Vagina (tissue), 2 donors: ENCODE results near the gene SYCP2. TPM values are rescaled to one million over a fixed set of nuclear protein-coding genes. Genes with fewer than 3 reads are reported as not detected.

ENCODE experiments used
- DNase-seq, 2 donors: peaks; one replicate each; pipeline ENCODE4 v3.0.0-alpha.2; 2017; ENCODE audit errors: extremely low spot score in 2 of 2
- H3K27ac ChIP-seq: fragments of 200-600 bp; sonication (generic); one replicate; pipeline ENCODE4 v1.5.1; 2019
- H3K27me3 ChIP-seq: fragments of 200-600 bp; sonication (generic); one replicate; pipeline ENCODE4 v1.5.1; 2019
- H3K36me3 ChIP-seq, 2 donors: fragments of 200-600 bp; sonication (generic); one replicate each; pipeline ENCODE4 v1.5.1; 2017 to 2019
- H3K4me1 ChIP-seq: fragments of 200-600 bp; sonication (generic); one replicate; pipeline ENCODE4 v1.5.1; 2019
- H3K4me3 ChIP-seq, 2 donors: fragments of 200-600 bp; sonication (generic); 1 replicate in 1 of 2; 2 replicates in 1 of 2; pipeline ENCODE4 v1.5.1; 2016 to 2019
- H3K9me3 ChIP-seq: fragments of 200-600 bp; sonication (generic); one replicate; pipeline ENCODE4 v1.5.1; 2019
- CTCF ChIP-seq, 3 experiments: fragments of 450-650 bp in 2 of 3; fragments of 200-600 bp in 1 of 3; sonication (generic) in 1 of 3; IDR thresholded peaks; one replicate each; pipeline ENCODE4 v1.5.1; 2017 to 2019; ENCODE audit warnings: antibody characterized with exemption in 3 of 3, mild to moderate bottlenecking in 2 of 3, moderate library complexity in 2 of 3
- POLR2A ChIP-seq, 2 donors: fragments of 450-650 bp; IDR thresholded peaks; one replicate each; pipeline ENCODE4 v1.6.1; 2017; ENCODE audit warnings: antibody characterized with exemption in 2 of 2, mild to moderate bottlenecking in 2 of 2, moderate library complexity in 2 of 2
- POLR2AphosphoS5 ChIP-seq, 2 donors: sonication (generic); formaldehyde crosslinking; IDR thresholded peaks; one replicate each; pipeline ENCODE4 v1.9.0; 2017; ENCODE audit warnings: antibody characterized with exemption in 2 of 2, mild to moderate bottlenecking in 2 of 2, low read depth in 1 of 2; ENCODE audit not compliant: insufficient read depth in 1 of 2
- intact Hi-C: fragments of 100-400 bp; cut with DNase I; formaldehyde crosslinking; loops from one replicate; pipeline ENCODE4 v1.15.1; 2023
- total RNA-seq: library from RNA; depleted of rRNA; stranded (reverse); fragments of >200 nt; gene quantifications from one replicate; pipeline ENCODE4 v1.2.3, GENCODE V29; 2016

SYCP2 gene
- total RNA-seq, 1 donor from 2014 or later = 3.2 TPM

GRCh38 chr20:59931511-59932312 lies 1.7 kb downstream of the SYCP2 start:
- H3K4me3 ChIP-seq = no peak overlapping the region
- H3K27me3 ChIP-seq = no peaks in the 10 kb centered on the region
- H3K36me3 ChIP-seq = no peaks in the 10 kb centered on the region
- TF ChIP-seq POLR2AphosphoS5 (IDR thresholded peaks at IDR 0.05; ENCODE audit: insufficient read depth in 1 of 2, low read depth in 1 of 2) (no peak), CTCF (IDR thresholded peaks at IDR 0.05) (no peak), POLR2A (IDR thresholded peaks at IDR 0.05) (no peak)
- H3K9me3 ChIP-seq = no peaks in the 10 kb centered on the region
- peaks cover 11% of the 10 kb centered on the region for H3K4me1 ChIP-seq
- intact Hi-C loops = no loop called here
- no peak overlapping the region for H3K27ac ChIP-seq
- DNase-seq = no peak

GRCh38 chr20:59925899-59926298 lies 7.5 kb downstream of the SYCP2 start:
- Histone ChIP-seq H3K9me3 (no peaks in the 10 kb centered on the region), H3K27ac (no peak overlapping the region), H3K4me1 (no peaks in the 10 kb centered on the region), H3K4me3 (no peak overlapping the region), H3K36me3 (no peaks in the 10 kb centered on the region), H3K27me3 (no peaks in the 10 kb centered on the region)
- DNase-seq = no peak
- no peak for TF ChIP-seq POLR2AphosphoS5 (IDR thresholded peaks at IDR 0.05; ENCODE audit: insufficient read depth in 1 of 2, low read depth in 1 of 2)
- TF ChIP-seq CTCF (IDR thresholded peaks at IDR 0.05) = no peak
- TF ChIP-seq POLR2A (IDR thresholded peaks at IDR 0.05) = no peak
- intact Hi-C loops = no loop called here

- no peak for DNase-seq
- H3K36me3 ChIP-seq = no peaks in the 10 kb centered on the region
- intact Hi-C loops = no loop called here
- H3K27ac ChIP-seq = no peak overlapping the region
- no peaks in the 10 kb centered on the region for H3K27me3 ChIP-seq
- no peaks in the 10 kb centered on the region for H3K4me1 ChIP-seq
- TF ChIP-seq POLR2A (IDR thresholded peaks at IDR 0.05) = no peak
- TF ChIP-seq POLR2AphosphoS5 (IDR thresholded peaks at IDR 0.05; ENCODE audit: insufficient read depth in 1 of 2, low read depth in 1 of 2) = no peak
- H3K9me3 ChIP-seq = no peaks in the 10 kb centered on the region
- H3K4me3 ChIP-seq = no peak overlapping the region
Observed at GRCh38 chr20:59925359-59925758, 8.1 kb downstream of the SYCP2 start.

GRCh38 chr20:59923514-59923913 lies 9.9 kb downstream of the SYCP2 start:
- Histone ChIP-seq H3K4me3 (no peak overlapping the region), H3K27me3 (no peaks in the 10 kb centered on the region), H3K4me1 (no peaks in the 10 kb centered on the region), H3K27ac (no peak overlapping the region), H3K9me3 (no peaks in the 10 kb centered on the region), H3K36me3 (no peaks in the 10 kb centered on the region)
- TF ChIP-seq POLR2A (IDR thresholded peaks at IDR 0.05) (no peak), POLR2AphosphoS5 (IDR thresholded peaks at IDR 0.05; ENCODE audit: insufficient read depth in 1 of 2, low read depth in 1 of 2) (no peak), CTCF (IDR thresholded peaks at IDR 0.05) (no peak)
- intact Hi-C loops = no loop called here
- no peak for DNase-seq

- intact Hi-C loops = no loop called here
- Histone ChIP-seq H3K4me1 (no peaks in the 10 kb centered on the region), H3K9me3 (no peaks in the 10 kb centered on the region), H3K4me3 (no peak overlapping the region), H3K27ac (no peak overlapping the region), H3K27me3 (no peaks in the 10 kb centered on the region), H3K36me3 (no peaks in the 10 kb centered on the region)
- DNase-seq = no peak
- TF ChIP-seq POLR2AphosphoS5 (IDR thresholded peaks at IDR 0.05; ENCODE audit: insufficient read depth in 1 of 2, low read depth in 1 of 2) = no peak
- no peak for TF ChIP-seq POLR2A (IDR thresholded peaks at IDR 0.05)
- no peak for TF ChIP-seq CTCF (IDR thresholded peaks at IDR 0.05)
Observed at GRCh38 chr20:59920944-59921343, 12.5 kb downstream of the SYCP2 start.
